Neural cell (in vitro differentiated cells): ENCODE measurements around the gene GINS2. TPM values are rescaled to one million over a fixed set of nuclear protein-coding genes. Genes with fewer than 3 reads are reported as not detected.

ENCODE experiments used
- H2AFZ ChIP-seq: fragments of 200-600, 300-800 bp; sonication (generic), shearing (Covaris generic); 2 replicates; pipeline ENCODE4 v1.6.0; 2014; ENCODE audit warnings: low read depth, mild to moderate bottlenecking, antibody characterized with exemption, low read length, moderate library complexity
- H3F3A ChIP-seq: fragments of 200-600 bp; shearing (Covaris generic); 2 replicates; pipeline ENCODE4 v1.6.1; 2016; ENCODE audit warnings: mild to moderate bottlenecking, moderate library complexity, mixed read lengths, antibody characterized with exemption, low read length; ENCODE audit not compliant: insufficient read depth, poor library complexity, severe bottlenecking
- H3K27ac ChIP-seq: fragments of 200-600, 300-800 bp; sonication (generic), shearing (Covaris generic); 2 replicates; pipeline ENCODE4 v1.5.1; 2014; ENCODE audit warnings: mild to moderate bottlenecking, low read length, moderate library complexity
- H3K27me3 ChIP-seq: fragments of 300-800, 200-600 bp; sonication (generic), shearing (Covaris generic); 2 replicates; pipeline ENCODE4 v1.6.0; 2014; ENCODE audit warnings: mild to moderate bottlenecking, low read depth, low read length, moderate library complexity; ENCODE audit not compliant: insufficient read depth
- H3K36me3 ChIP-seq: fragments of 300-800, 200-600 bp; sonication (generic), shearing (Covaris generic); 2 replicates; pipeline ENCODE4 v1.5.1; 2014; ENCODE audit warnings: mild to moderate bottlenecking, antibody characterized with exemption, low read length, moderate library complexity; ENCODE audit not compliant: insufficient read depth
- H3K4me2 ChIP-seq: fragments of 300-800, 200-600 bp; sonication (generic), shearing (Covaris generic); 2 replicates; pipeline ENCODE4 v1.6.0; 2014; ENCODE audit warnings: mild to moderate bottlenecking, low read length
- H3K4me3 ChIP-seq: fragments of 300-800, 200-600 bp; sonication (generic), shearing (Covaris generic); 2 replicates; pipeline ENCODE4 v1.5.1; 2014; ENCODE audit warnings: mild to moderate bottlenecking, low read length, moderate library complexity
- H3K79me2 ChIP-seq: fragments of 200-600 bp; shearing (Covaris generic); replicated peaks from 2 replicates; pipeline ENCODE4 v1.6.0; 2014; ENCODE audit warnings: mild to moderate bottlenecking, low read length, moderate library complexity; ENCODE audit not compliant: insufficient read depth
- H3K9ac ChIP-seq: fragments of 300-800, 200-600 bp; sonication (generic), shearing (Covaris generic); 2 replicates; pipeline ENCODE4 v1.6.1; 2016; ENCODE audit warnings: mild to moderate bottlenecking, low read length, mixed read lengths
- H3K9me2 ChIP-seq: fragments of 200-600 bp; shearing (Covaris generic); 2 replicates; pipeline ENCODE4 v1.6.1; 2016; ENCODE audit warnings: mild to moderate bottlenecking, low read length, mixed read lengths; ENCODE audit not compliant: insufficient read depth
- H3K9me3 ChIP-seq: fragments of 200-600, 300-800 bp; sonication (generic), shearing (Covaris generic); 2 replicates; pipeline ENCODE4 v1.6.1; 2016; ENCODE audit warnings: mild to moderate bottlenecking, mixed run types, low read length, moderate library complexity, mixed read lengths
- H4K20me1 ChIP-seq: fragments of 200-600 bp; shearing (Covaris generic); 2 replicates; pipeline ENCODE4 v1.6.1; 2016; ENCODE audit warnings: mild to moderate bottlenecking, mixed run types; ENCODE audit not compliant: insufficient read depth
- EP300 ChIP-seq: fragments of 450-650 bp; conservative IDR thresholded peaks from 2 replicates; pipeline ENCODE4 v1.6.1; 2014; ENCODE audit warnings: antibody characterized with exemption, mild to moderate bottlenecking, moderate library complexity; ENCODE audit not compliant: poor library complexity, severe bottlenecking
- EZH2 ChIP-seq: fragments of 200-600, 300-800 bp; shearing (Covaris generic), sonication (generic); IDR thresholded peaks from 2 replicates; pipeline ENCODE4 v1.6.1; 2014; ENCODE audit warnings: antibody characterized with exemption, low read length, borderline replicate concordance, mild to moderate bottlenecking; ENCODE audit not compliant: insufficient read depth, poor library complexity, severe bottlenecking
- MXI1 ChIP-seq: fragments of 450-650 bp; conservative IDR thresholded peaks from 2 replicates; pipeline ENCODE4 v1.6.1; 2014; ENCODE audit warnings: antibody characterized with exemption, mild to moderate bottlenecking; ENCODE audit not compliant: poor library complexity, severe bottlenecking
- POLR2AphosphoS5 ChIP-seq: IDR thresholded peaks from 2 replicates; pipeline ENCODE4 v1.6.1; 2012
- RAD21 ChIP-seq: fragments of 450-650 bp; conservative IDR thresholded peaks from 2 replicates; pipeline ENCODE4 v1.6.1; 2014; ENCODE audit warnings: antibody characterized with exemption, mild to moderate bottlenecking, moderate library complexity
- SMC3 ChIP-seq: fragments of 450-650 bp; conservative IDR thresholded peaks from 2 replicates; pipeline ENCODE4 v1.6.1; 2014; ENCODE audit warnings: antibody characterized with exemption, mild to moderate bottlenecking, moderate library complexity; ENCODE audit not compliant: poor library complexity
- TAF1 ChIP-seq: IDR thresholded peaks from 2 replicates; pipeline ENCODE4 v1.6.1; 2012; ENCODE audit warnings: low read depth
- polyA plus RNA-seq: library from polyadenylated mRNA; depleted of rRNA; stranded (reverse); fragments of >200 nt; gene quantifications from 2 replicates; pipeline ENCODE4 v1.2.3, GENCODE V29; 2014
- TF ChIP-seq, protein P1 (sequence below): IDR thresholded peaks from 2 replicates; pipeline ENCODE4 v1.6.1; 2012; ENCODE audit warnings: borderline replicate concordance
- TF ChIP-seq, protein P2 (sequence below): fragments of 450-650 bp; IDR thresholded peaks from 2 replicates; pipeline ENCODE4 v1.5.1; 2014; ENCODE audit warnings: antibody characterized with exemption, mild to moderate bottlenecking, moderate library complexity; ENCODE audit not compliant: poor library complexity, severe bottlenecking

GINS2 gene
- polyA plus RNA-seq, 1 donor from 2014 or later = 9.2 TPM

DNA sequence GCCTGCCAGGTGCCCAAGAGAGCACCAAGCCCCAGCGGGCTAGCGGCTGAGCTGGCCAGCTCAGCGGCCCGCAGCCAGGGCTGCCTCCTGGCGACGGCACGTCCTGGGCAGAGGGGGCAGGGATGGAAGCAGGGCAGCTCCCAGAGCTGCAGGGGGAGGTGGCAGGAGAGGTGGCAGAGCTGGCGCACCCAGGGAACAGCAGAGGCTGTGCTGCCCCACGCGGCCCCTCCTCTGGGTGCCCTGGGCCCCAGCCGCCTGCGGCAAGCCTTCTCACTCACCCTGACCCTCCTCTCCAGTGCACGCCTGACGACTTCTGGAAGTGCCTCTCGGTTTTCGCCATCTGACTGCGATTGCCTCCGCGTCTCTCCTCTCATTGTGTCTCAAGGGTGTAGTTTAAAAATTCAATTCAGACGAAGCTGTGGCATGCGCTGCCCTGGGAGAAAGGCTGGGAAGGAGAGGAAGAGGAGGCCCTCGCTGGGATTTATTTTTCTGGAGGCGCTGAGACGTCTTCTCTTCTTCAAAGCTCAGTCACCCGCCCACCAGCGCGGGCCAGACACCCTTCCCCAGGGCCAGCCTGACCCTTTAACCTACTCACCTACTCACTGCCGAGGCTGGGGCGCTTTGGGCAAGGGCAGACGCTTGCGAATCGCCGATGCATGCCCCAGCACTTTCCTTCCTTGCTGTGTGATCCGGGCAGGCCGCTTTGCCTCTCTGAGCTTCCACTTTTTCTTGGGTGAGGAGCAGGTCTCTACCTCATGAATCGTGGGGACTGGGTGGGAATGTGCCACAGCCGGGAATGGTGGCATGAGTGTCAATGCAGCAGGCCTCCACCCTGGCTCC lies 50.7 kb downstream of the GINS2 start:
- Histone ChIP-seq H3K36me3 (no peaks in the 10 kb centered on the region), H3K27ac (peak overlapping the region; percentile 28), H3K9me2 (no peaks in the 10 kb centered on the region), H2AFZ (no peak overlapping the region), H3K27me3 (no peaks in the 10 kb centered on the region), H3K9me3 (no peaks in the 10 kb centered on the region), H3K79me2 (peaks cover 14% of the 10 kb centered on the region), H3K9ac (no peak overlapping the region), H3K4me3 (no peak overlapping the region), H3F3A (no peaks in the 10 kb centered on the region), H3K4me2 (no peak overlapping the region), H4K20me1 (peaks cover 4% of the 10 kb centered on the region)
- TF ChIP-seq, protein P1, sequence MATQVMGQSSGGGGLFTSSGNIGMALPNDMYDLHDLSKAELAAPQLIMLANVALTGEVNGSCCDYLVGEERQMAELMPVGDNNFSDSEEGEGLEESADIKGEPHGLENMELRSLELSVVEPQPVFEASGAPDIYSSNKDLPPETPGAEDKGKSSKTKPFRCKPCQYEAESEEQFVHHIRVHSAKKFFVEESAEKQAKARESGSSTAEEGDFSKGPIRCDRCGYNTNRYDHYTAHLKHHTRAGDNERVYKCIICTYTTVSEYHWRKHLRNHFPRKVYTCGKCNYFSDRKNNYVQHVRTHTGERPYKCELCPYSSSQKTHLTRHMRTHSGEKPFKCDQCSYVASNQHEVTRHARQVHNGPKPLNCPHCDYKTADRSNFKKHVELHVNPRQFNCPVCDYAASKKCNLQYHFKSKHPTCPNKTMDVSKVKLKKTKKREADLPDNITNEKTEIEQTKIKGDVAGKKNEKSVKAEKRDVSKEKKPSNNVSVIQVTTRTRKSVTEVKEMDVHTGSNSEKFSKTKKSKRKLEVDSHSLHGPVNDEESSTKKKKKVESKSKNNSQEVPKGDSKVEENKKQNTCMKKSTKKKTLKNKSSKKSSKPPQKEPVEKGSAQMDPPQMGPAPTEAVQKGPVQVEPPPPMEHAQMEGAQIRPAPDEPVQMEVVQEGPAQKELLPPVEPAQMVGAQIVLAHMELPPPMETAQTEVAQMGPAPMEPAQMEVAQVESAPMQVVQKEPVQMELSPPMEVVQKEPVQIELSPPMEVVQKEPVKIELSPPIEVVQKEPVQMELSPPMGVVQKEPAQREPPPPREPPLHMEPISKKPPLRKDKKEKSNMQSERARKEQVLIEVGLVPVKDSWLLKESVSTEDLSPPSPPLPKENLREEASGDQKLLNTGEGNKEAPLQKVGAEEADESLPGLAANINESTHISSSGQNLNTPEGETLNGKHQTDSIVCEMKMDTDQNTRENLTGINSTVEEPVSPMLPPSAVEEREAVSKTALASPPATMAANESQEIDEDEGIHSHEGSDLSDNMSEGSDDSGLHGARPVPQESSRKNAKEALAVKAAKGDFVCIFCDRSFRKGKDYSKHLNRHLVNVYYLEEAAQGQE = no peak
- TF ChIP-seq, protein P2, sequence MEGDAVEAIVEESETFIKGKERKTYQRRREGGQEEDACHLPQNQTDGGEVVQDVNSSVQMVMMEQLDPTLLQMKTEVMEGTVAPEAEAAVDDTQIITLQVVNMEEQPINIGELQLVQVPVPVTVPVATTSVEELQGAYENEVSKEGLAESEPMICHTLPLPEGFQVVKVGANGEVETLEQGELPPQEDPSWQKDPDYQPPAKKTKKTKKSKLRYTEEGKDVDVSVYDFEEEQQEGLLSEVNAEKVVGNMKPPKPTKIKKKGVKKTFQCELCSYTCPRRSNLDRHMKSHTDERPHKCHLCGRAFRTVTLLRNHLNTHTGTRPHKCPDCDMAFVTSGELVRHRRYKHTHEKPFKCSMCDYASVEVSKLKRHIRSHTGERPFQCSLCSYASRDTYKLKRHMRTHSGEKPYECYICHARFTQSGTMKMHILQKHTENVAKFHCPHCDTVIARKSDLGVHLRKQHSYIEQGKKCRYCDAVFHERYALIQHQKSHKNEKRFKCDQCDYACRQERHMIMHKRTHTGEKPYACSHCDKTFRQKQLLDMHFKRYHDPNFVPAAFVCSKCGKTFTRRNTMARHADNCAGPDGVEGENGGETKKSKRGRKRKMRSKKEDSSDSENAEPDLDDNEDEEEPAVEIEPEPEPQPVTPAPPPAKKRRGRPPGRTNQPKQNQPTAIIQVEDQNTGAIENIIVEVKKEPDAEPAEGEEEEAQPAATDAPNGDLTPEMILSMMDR = no peak
- TF ChIP-seq TAF1 (no peak), EP300 (no peak), RAD21 (no peak), POLR2AphosphoS5 (no peak), SMC3 (no peak), EZH2 (no peak), MXI1 (no peak)

DNA sequence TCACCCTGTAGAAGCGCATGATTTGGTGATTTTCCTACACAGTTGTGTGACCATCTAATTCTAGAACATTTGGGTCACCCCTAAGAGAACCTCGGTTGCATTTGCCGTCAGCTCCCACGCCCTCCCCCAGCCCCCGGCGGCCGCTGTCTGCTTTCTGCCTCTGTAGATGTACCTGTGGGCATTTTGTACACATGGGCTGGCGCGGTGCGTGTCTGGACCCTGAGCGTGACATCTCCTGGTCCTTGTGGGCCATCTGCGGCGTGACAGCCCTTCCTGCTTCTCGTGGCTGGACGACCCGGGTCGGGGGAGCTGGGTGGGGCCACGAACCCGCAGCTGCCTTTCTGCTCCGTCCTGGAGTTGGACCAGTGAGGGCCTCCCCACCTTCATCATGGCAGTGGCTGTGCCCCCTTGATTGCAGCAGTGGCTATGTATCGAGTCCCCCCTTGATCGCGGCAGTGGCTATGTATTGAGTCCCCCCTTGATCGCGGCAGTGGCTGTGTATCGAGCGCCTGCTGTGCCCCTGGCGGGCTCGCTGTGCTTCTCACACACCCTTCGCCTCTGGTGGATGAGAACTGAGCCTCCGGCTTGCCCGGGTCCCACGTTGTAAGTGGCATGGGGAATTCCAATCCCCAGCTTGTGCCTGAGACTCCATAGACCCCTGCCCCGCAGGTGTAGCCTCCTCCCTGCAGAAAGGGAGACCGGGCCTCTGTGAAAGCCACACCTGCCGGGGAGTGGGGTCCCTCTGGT lies 51.5 kb downstream of the GINS2 start:
- H3K4me2 ChIP-seq = no peak overlapping the region
- no peaks in the 10 kb centered on the region for H3F3A ChIP-seq
- TF ChIP-seq EZH2 = no peak
- no peak for TF ChIP-seq SMC3
- no peak for TF ChIP-seq RAD21
- no peak for TF ChIP-seq POLR2AphosphoS5
- no peak for TF ChIP-seq MXI1
- TF ChIP-seq, protein P2 = no peak
- TF ChIP-seq, protein P1 = no peak
- no peak for TF ChIP-seq TAF1
- TF ChIP-seq EP300 = no peak
- H3K79me2 ChIP-seq = peaks cover 20% of the 10 kb centered on the region
- peaks cover 4% of the 10 kb centered on the region for H4K20me1 ChIP-seq
- no peak overlapping the region for H3K9ac ChIP-seq
- H3K36me3 ChIP-seq = no peaks in the 10 kb centered on the region
- H2AFZ ChIP-seq = no peak overlapping the region
- H3K27me3 ChIP-seq = no peaks in the 10 kb centered on the region
- no peak overlapping the region for H3K27ac ChIP-seq
- no peaks in the 10 kb centered on the region for H3K9me2 ChIP-seq
- H3K9me3 ChIP-seq = no peaks in the 10 kb centered on the region
- no peak overlapping the region for H3K4me3 ChIP-seq
